A549 treated with GW870086 at 1 μM for 4 hours (cell line): ENCODE results near the gene NFYA. TPM values are rescaled to one million over a fixed set of nuclear protein-coding genes. Genes with fewer than 3 reads are reported as not detected.

Experiments used
- total RNA-seq: library from RNA; stranded (reverse); fragments of 200-300 nt; extraction: Qiagen RNA extraction; gene quantifications from 5 replicates; pipeline ENCODE4 v1.2.3, GENCODE V29; 2022; ENCODE audit warnings: low read depth

NFYA gene
- total RNA-seq: 9.8 to 15.3 TPM (median 13.6 TPM) in 5 replicates

GRCh38 chr6:41072836-41073202 is at the start of gene NFYA:
Gene NFYA (plus strand): TSS chr6:41072974. CDS start chr6:41079090, 6,116 bp downstream.

GRCh38 chr6:41039060-41039998 is 33.4 kb upstream of the NFYA start, which contains the start of gene UNC5CL:
Gene UNC5CL (minus strand): TSS chr6:41039221. CDS start chr6:41035074, 4,147 bp downstream.

GRCh38 chr6:41042226-41043055 is 30.3 kb upstream of the NFYA start, which contains the start of gene TSPO2:
Gene TSPO2 (plus strand): TSS chr6:41042467. CDS start chr6:41042986, 519 bp downstream.

GRCh38 chr6:41053041-41053440 is 19.7 kb upstream of the NFYA start, which contains the start of gene APOBEC2:
Gene APOBEC2 (plus strand): TSS chr6:41053202. CDS start chr6:41053348, 146 bp downstream.

GRCh38 chr6:41071923-41072835 is 595 bp upstream of the NFYA start, which contains the start of gene OARD1:
Gene OARD1 (minus strand): TSS chr6:41072356. CDS start chr6:41071634, 722 bp downstream.

Other genes starting within 250 kb of the NFYA start
- gene UNC5CL, start 33.8 kb upstream of the NFYA start, total RNA-seq: 0.34 to 1.1 TPM (median 0.60 TPM) in 5 replicates
- not detected in 5 replicates for gene TSPO2, start 30.5 kb upstream of the NFYA start, total RNA-seq
- not detected in 5 replicates for gene APOBEC2, start 19.8 kb upstream of the NFYA start, total RNA-seq
- gene OARD1, start 618 bp upstream of the NFYA start, total RNA-seq: 17.1 to 20.3 TPM (median 19.5 TPM) in 5 replicates
- gene TREML1, start 81.4 kb downstream of the NFYA start, total RNA-seq: not detected in 5 replicates
- not detected in 5 replicates for gene TREM2, start 90.1 kb downstream of the NFYA start, total RNA-seq
- gene TREML2, start 128.2 kb downstream of the NFYA start, total RNA-seq: not detected in 5 replicates
- gene TREML4, start 155.4 kb downstream of the NFYA start, total RNA-seq: 0.06 TPM in 1 of 5 replicates, not detected in the others
- gene TREM1, start 213.7 kb downstream of the NFYA start, total RNA-seq: 0.22 to 0.48 TPM (median 0.32 TPM) in 4 of 5 replicates, not detected in the other